Measurements from ENCODE around the gene LILRB2.
"Not testable (repeated sequence)": the region's sequence is repeated elsewhere in the genome, so short reads cannot be mapped to it uniquely, and the experiment has no call there.

Gene LILRB2

DNA sequence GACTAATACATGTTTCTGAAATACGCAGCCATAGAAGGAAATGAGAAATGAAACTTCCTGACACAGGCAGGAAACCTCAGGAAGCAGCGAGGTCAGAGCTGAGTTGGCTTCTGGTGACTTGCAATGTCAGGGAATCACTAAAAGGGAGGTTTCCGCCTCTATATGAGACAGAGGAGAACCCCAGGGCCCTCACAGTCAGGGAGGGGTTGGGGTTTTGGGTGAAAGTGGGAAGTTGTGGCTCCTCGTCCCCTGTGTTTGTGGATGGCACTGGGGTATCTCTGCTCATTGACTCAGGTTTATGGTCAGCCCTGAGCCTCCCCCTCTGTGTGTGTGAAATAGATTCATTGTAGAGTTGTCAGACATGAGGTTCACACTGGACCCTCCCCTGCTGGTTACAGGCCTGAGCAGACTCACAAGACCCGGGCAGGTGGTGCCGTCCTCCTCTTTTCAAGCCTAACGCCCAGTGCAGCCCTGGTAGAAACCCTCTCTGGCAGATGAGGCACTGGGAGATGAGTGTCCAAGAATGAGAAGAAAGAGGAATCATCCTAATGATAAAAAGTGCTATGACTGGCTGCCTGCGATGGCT lies 32.8 kb downstream of the LILRB2 start:
- H3K9ac ChIP-seq (ENCODE audit: low read length): no peak overlapping the region
- no peak overlapping the region for H2AK5ac ChIP-seq (ENCODE audit: low read length, severe bottlenecking)
- no peak overlapping the region for H2AFZ ChIP-seq (ENCODE audit: low read depth, low read length)
- 74% methylated on average over 8 of the region's 8 CpGs for WGBS
- H3K27me3 ChIP-seq (ENCODE audit: control insufficient read depth in 1 of 2, insufficient read depth in 1 of 2, low read length in 2 of 2): peaks cover 12 to 20% of the 10 kb centered on the region in 2 experiments
- H2BK5ac ChIP-seq (ENCODE audit: low read depth, low read length, poor library complexity, severe bottlenecking): no peak overlapping the region
- H3K18ac ChIP-seq (ENCODE audit: low read depth in 1 of 2, low read length in 2 of 2): no peak overlapping the region
- no peak overlapping the region for H2BK120ac ChIP-seq (ENCODE audit: low read depth, low read length)
- H4K91ac ChIP-seq (ENCODE audit: low read length): no peak overlapping the region
- no peaks in the 10 kb centered on the region for H3K79me1 ChIP-seq (replicated peaks; ENCODE audit: low read length, poor library complexity, severe bottlenecking)
- DNase-seq: no peak
- no peaks in the 10 kb centered on the region for H3K36me3 ChIP-seq (ENCODE audit: control insufficient read depth in 1 of 2, insufficient read depth in 2 of 2, low read depth in 1 of 2, low read length in 2 of 2)
- H2BK12ac ChIP-seq (ENCODE audit: low read length in 2 of 2): no peak overlapping the region
- H3K9me3 ChIP-seq (ENCODE audit: control insufficient read depth, low read length): no peaks in the 10 kb centered on the region
- no peak overlapping the region for H2BK15ac ChIP-seq (ENCODE audit: low read depth, poor library complexity, severe bottlenecking)
- H3K4me2 ChIP-seq (ENCODE audit: low read length, poor library complexity, severe bottlenecking): no peak overlapping the region
- no peak overlapping the region for H3K4ac ChIP-seq (ENCODE audit: low read depth in 1 of 2, low read length in 2 of 2)
- no peak overlapping the region for H3K27ac ChIP-seq (ENCODE audit: low read length, poor library complexity, severe bottlenecking)
- H3K14ac ChIP-seq (ENCODE audit: low read length in 2 of 2): no peak overlapping the region
- H4K8ac ChIP-seq (ENCODE audit: low read length): no peak overlapping the region
- H3K23ac ChIP-seq (ENCODE audit: low read length in 2 of 2): no peak overlapping the region
- H3K4me3 ChIP-seq (ENCODE audit: insufficient read depth in 1 of 2, low read depth in 1 of 2, low read length in 2 of 2): no peak overlapping the region
- no peaks in the 10 kb centered on the region for H3K4me1 ChIP-seq (ENCODE audit: control insufficient read depth, insufficient read depth, low read depth, low read length)

DNA sequence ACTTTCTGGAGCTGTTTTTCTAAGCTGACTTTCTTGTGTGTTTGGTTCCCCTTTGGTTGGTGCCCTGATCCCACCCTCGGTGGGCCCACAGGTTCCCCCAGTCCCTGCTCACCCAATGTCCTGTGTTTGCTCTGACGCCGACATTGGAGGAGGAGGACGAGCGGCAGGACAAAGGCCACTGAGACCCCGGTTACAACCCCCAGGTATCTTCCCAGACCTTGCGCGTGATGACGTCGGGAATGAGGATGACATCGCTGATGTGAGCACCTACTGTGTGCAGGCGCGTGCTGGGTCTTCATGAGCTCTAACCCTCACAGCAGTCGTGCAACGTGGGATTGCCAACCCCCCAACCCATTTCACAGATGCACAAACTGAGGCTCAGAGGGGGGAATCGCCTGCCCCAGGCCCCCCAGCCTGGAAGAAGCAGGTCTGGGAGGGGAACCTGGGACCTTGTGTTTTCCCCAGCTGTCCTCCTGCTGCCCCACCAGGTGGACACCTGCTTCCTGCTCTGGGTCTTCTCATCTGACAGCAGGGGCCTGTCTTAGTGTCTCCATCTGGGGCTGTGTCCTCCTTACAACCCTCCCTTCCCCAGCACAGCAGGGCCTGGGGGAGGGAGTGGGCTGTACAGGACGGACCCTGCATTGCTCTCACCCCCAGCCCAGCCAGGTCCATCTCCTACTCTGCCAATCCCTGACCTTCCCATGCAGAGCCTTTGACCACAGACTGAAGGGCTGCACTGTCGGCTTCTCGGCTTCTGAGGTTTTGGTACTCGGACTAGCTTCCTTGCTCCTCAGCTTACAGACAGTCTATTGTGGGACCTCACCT lies 33.6 kb downstream of the LILRB2 start:
- Histone ChIP-seq H3K9me3 (ENCODE audit: control insufficient read depth, low read length) (no peaks in the 10 kb centered on the region), H2BK120ac (ENCODE audit: low read depth, low read length) (no peak overlapping the region), H2BK12ac (ENCODE audit: low read length in 2 of 2) (no peak overlapping the region), H3K4ac (ENCODE audit: low read depth in 1 of 2, low read length in 2 of 2) (no peak overlapping the region), H3K4me2 (ENCODE audit: low read length, poor library complexity, severe bottlenecking) (no peak overlapping the region), H3K18ac (ENCODE audit: low read depth in 1 of 2, low read length in 2 of 2) (no peak overlapping the region), H3K4me1 (ENCODE audit: control insufficient read depth, insufficient read depth, low read depth, low read length) (no peaks in the 10 kb centered on the region), H4K8ac (ENCODE audit: low read length) (no peak overlapping the region), H3K79me1 (replicated peaks; ENCODE audit: low read length, poor library complexity, severe bottlenecking) (no peaks in the 10 kb centered on the region), H3K14ac (ENCODE audit: low read length in 2 of 2) (no peak overlapping the region), H3K27me3 (ENCODE audit: control insufficient read depth in 1 of 2, insufficient read depth in 1 of 2, low read length in 2 of 2) (peaks cover 10 to 12% of the 10 kb centered on the region in 2 experiments), H4K91ac (ENCODE audit: low read length) (no peak overlapping the region), H3K27ac (ENCODE audit: low read length, poor library complexity, severe bottlenecking) (no peak overlapping the region), H3K23ac (ENCODE audit: low read length in 2 of 2) (no peak overlapping the region), H2BK5ac (ENCODE audit: low read depth, low read length, poor library complexity, severe bottlenecking) (no peak overlapping the region), H3K4me3 (ENCODE audit: insufficient read depth in 1 of 2, low read depth in 1 of 2, low read length in 2 of 2) (no peak overlapping the region), H3K9ac (ENCODE audit: low read length) (no peak overlapping the region), H2AFZ (ENCODE audit: low read depth, low read length) (no peak overlapping the region), H3K36me3 (ENCODE audit: control insufficient read depth in 1 of 2, insufficient read depth in 2 of 2, low read depth in 1 of 2, low read length in 2 of 2) (no peaks in the 10 kb centered on the region), H2BK15ac (ENCODE audit: low read depth, poor library complexity, severe bottlenecking) (no peak overlapping the region), H2AK5ac (ENCODE audit: low read length, severe bottlenecking) (no peak overlapping the region)
- DNase-seq: no peak
- 87% methylated on average over 20 of the region's 20 CpGs for WGBS

DNA sequence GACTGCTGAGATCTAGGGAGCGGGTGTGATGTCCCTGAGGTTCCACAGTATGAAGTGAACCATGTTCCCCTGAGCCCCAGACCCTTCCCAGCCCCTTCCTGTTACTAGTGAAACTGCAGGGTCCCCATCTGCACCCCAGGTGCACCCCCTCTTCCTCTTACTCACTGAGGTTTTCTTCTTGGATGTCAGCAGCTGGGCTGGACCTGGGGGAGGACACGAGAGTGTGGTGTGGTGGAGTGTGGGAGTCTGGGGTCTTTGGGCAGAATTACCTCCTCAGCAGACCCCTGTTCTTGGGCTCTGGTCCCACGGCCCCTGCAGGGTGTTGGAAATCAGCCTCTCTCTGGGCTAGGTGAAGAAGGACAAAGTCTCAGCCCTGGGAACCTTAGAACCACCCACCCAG lies 35.0 kb downstream of the LILRB2 start:
- no peak overlapping the region for H3K9ac ChIP-seq (ENCODE audit: low read length)
- no peak overlapping the region for H4K91ac ChIP-seq (ENCODE audit: low read length)
- no peak overlapping the region for H3K4me2 ChIP-seq (ENCODE audit: low read length, poor library complexity, severe bottlenecking)
- no peak overlapping the region for H3K23ac ChIP-seq (ENCODE audit: low read length in 2 of 2)
- no peaks in the 10 kb centered on the region for H3K4me1 ChIP-seq (ENCODE audit: control insufficient read depth, insufficient read depth, low read depth, low read length)
- H3K79me1 ChIP-seq (replicated peaks; ENCODE audit: low read length, poor library complexity, severe bottlenecking): no peaks in the 10 kb centered on the region
- H3K27me3 ChIP-seq (ENCODE audit: control insufficient read depth in 1 of 2, insufficient read depth in 1 of 2, low read length in 2 of 2): peaks cover 6 to 7% of the 10 kb centered on the region in 2 experiments
- WGBS: 100% methylated on average over 2 of the region's 3 CpGs
- no peak overlapping the region for H3K27ac ChIP-seq (ENCODE audit: low read length, poor library complexity, severe bottlenecking)
- H2BK15ac ChIP-seq (ENCODE audit: low read depth, poor library complexity, severe bottlenecking): no peak overlapping the region
- no peak overlapping the region for H2BK12ac ChIP-seq (ENCODE audit: low read length in 2 of 2)
- H2BK5ac ChIP-seq (ENCODE audit: low read depth, low read length, poor library complexity, severe bottlenecking): no peak overlapping the region
- no peak overlapping the region for H3K14ac ChIP-seq (ENCODE audit: low read length in 2 of 2)
- H3K4me3 ChIP-seq (ENCODE audit: insufficient read depth in 1 of 2, low read depth in 1 of 2, low read length in 2 of 2): no peak overlapping the region
- no peak overlapping the region for H4K8ac ChIP-seq (ENCODE audit: low read length)
- no peaks in the 10 kb centered on the region for H3K9me3 ChIP-seq (ENCODE audit: control insufficient read depth, low read length)
- no peaks in the 10 kb centered on the region for H3K36me3 ChIP-seq (ENCODE audit: control insufficient read depth in 1 of 2, insufficient read depth in 2 of 2, low read depth in 1 of 2, low read length in 2 of 2)
- no peak overlapping the region for H2AFZ ChIP-seq (ENCODE audit: low read depth, low read length)
- no peak for DNase-seq
- no peak overlapping the region for H2BK120ac ChIP-seq (ENCODE audit: low read depth, low read length)
- no peak overlapping the region for H3K18ac ChIP-seq (ENCODE audit: low read depth in 1 of 2, low read length in 2 of 2)
- no peak overlapping the region for H3K4ac ChIP-seq (ENCODE audit: low read depth in 1 of 2, low read length in 2 of 2)
- H2AK5ac ChIP-seq (ENCODE audit: low read length, severe bottlenecking): no peak overlapping the region

DNA sequence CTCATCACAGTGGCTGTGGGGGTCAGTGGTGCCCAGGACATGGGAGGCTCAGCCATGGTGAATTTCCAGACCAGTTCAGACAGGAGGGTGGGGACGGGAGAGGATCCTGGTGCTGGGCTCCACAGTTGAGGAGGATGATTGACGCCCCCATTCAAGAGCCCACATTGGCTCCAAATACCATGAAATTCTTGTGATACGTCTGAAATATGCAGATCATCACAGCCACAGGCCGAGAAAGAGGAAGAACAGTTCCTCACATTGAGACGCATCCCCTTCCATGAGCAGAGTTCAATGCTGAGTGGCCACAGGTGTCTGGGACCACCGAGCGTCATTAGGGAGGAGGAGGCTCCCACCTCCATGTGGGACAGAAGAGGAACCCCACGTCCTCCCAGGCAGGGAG lies 37.1 kb downstream of the LILRB2 start:
- H2AK5ac ChIP-seq (ENCODE audit: low read length, severe bottlenecking); H2BK5ac ChIP-seq (ENCODE audit: low read depth, low read length, poor library complexity, severe bottlenecking); H3K4me3 ChIP-seq (ENCODE audit: insufficient read depth in 1 of 2, low read depth in 1 of 2, low read length in 2 of 2); H3K23ac ChIP-seq (ENCODE audit: low read length in 2 of 2); H3K4me1 ChIP-seq (ENCODE audit: control insufficient read depth, insufficient read depth, low read depth, low read length); H3K9ac ChIP-seq (ENCODE audit: low read length); H2AFZ ChIP-seq (ENCODE audit: low read depth, low read length); H4K8ac ChIP-seq (ENCODE audit: low read length); H4K91ac ChIP-seq (ENCODE audit: low read length); H2BK15ac ChIP-seq (ENCODE audit: low read depth, poor library complexity, severe bottlenecking); H2BK12ac ChIP-seq (ENCODE audit: low read length in 2 of 2); H3K27ac ChIP-seq (ENCODE audit: low read length, poor library complexity, severe bottlenecking); H3K36me3 ChIP-seq (ENCODE audit: control insufficient read depth in 1 of 2, insufficient read depth in 2 of 2, low read depth in 1 of 2, low read length in 2 of 2); H3K14ac ChIP-seq (ENCODE audit: low read length in 2 of 2); H3K9me3 ChIP-seq (ENCODE audit: control insufficient read depth, low read length); H2BK120ac ChIP-seq (ENCODE audit: low read depth, low read length); H3K4ac ChIP-seq (ENCODE audit: low read depth in 1 of 2, low read length in 2 of 2); DNase-seq; H3K18ac ChIP-seq (ENCODE audit: low read depth in 1 of 2, low read length in 2 of 2); H3K79me1 ChIP-seq (replicated peaks; ENCODE audit: low read length, poor library complexity, severe bottlenecking); H3K4me2 ChIP-seq (ENCODE audit: low read length, poor library complexity, severe bottlenecking): not testable (repeated sequence)
- H3K27me3 ChIP-seq (ENCODE audit: control insufficient read depth in 1 of 2, insufficient read depth in 1 of 2, low read length in 2 of 2): peaks cover 12 to 13% of the 10 kb centered on the region in 2 experiments
- no CpG with 5 or more reads among the region's 8 CpGs for WGBS

Data from mesenchymal stem cell (in vitro differentiated cells and primary cell).